ENCODE data around the gene MOAP1.

- TF ChIP-seq CTCF (IDR thresholded peaks at IDR 0.05): no peak
- TF ChIP-seq POLR2A (IDR thresholded peaks at IDR 0.05): no peak
- no peak for TF ChIP-seq POLR2AphosphoS5 (IDR thresholded peaks at IDR 0.05; ENCODE audit: insufficient read depth in 1 of 2, low read depth in 1 of 2)
Measured at GRCh38 chr14:93230539-93230938, 45.8 kb upstream of the MOAP1 start.
